ENCODE results near the gene SLC6A8.
"Not testable (repeated sequence)": the region's sequence is repeated elsewhere in the genome, so short reads cannot be mapped to it uniquely, and the experiment has no call there.

The SLC6A8 gene

GRCh38 chrX:153674219-153674851, 13.4 kb upstream of the SLC6A8 start:
- peaks cover 21% of the 10 kb centered on the region for H3K27me3 Mint-ChIP-seq

GRCh38 chrX:153681175-153681574, 6.6 kb upstream of the SLC6A8 start:
- Mint-ChIP-seq H3K36me3 (ENCODE audit: low read depth) (no peaks in the 10 kb centered on the region), H3K27me3 (peaks cover 2% of the 10 kb centered on the region), H3K4me3 (no peak overlapping the region), H3K27ac (no peak overlapping the region), H3K4me1 (no peaks in the 10 kb centered on the region), H3K9me3 (no peaks in the 10 kb centered on the region)
- DNase-seq (no peak), ATAC-seq (no peak)

More at GRCh38 chrX:153674219-153674851, 13.4 kb upstream of the SLC6A8 start:
- no peak overlapping the region for H3K4me3 Mint-ChIP-seq
- DNase-seq (no peak), ATAC-seq (no peak)
- H3K4me1 Mint-ChIP-seq = peaks cover 3% of the 10 kb centered on the region
- H3K36me3 Mint-ChIP-seq (ENCODE audit: low read depth) = no peaks in the 10 kb centered on the region
- no peak overlapping the region for H3K27ac Mint-ChIP-seq
- no peaks in the 10 kb centered on the region for H3K9me3 Mint-ChIP-seq

- H3K27ac Mint-ChIP-seq; H3K9me3 Mint-ChIP-seq; H3K27me3 Mint-ChIP-seq; H3K4me3 Mint-ChIP-seq; ATAC-seq; H3K36me3 Mint-ChIP-seq (ENCODE audit: low read depth); H3K4me1 Mint-ChIP-seq; DNase-seq: not testable (repeated sequence)
Observed at GRCh38 chrX:153683486-153683885, 4.2 kb upstream of the SLC6A8 start.

- DNase-seq (no peak), ATAC-seq (no peak)
- Mint-ChIP-seq H3K27ac (no peak overlapping the region), H3K27me3 (peaks cover 9% of the 10 kb centered on the region), H3K4me3 (no peak overlapping the region), H3K9me3 (no peaks in the 10 kb centered on the region), H3K4me1 (no peaks in the 10 kb centered on the region), H3K36me3 (ENCODE audit: low read depth) (no peaks in the 10 kb centered on the region)
Observed at GRCh38 chrX:153684467-153685155, 3.1 kb upstream of the SLC6A8 start.

- DNase-seq = no peak
- no peak for ATAC-seq
- Mint-ChIP-seq H3K36me3 (ENCODE audit: low read depth) (no peaks in the 10 kb centered on the region), H3K4me3 (no peak overlapping the region), H3K4me1 (no peaks in the 10 kb centered on the region), H3K27me3 (peaks cover 11% of the 10 kb centered on the region), H3K27ac (no peak overlapping the region), H3K9me3 (no peaks in the 10 kb centered on the region)
Observed at GRCh38 chrX:153685156-153685536, 2.6 kb upstream of the SLC6A8 start.

- H3K4me3 Mint-ChIP-seq = no peak overlapping the region
Observed at GRCh38 chrX:153685751-153686696, 1.7 kb upstream of the SLC6A8 start.

GRCh38 chrX:153686711-153687110, 1.0 kb upstream of the SLC6A8 start:
- Mint-ChIP-seq H3K27ac (no peak overlapping the region), H3K4me1 (no peaks in the 10 kb centered on the region), H3K4me3 (no peak overlapping the region), H3K9me3 (no peaks in the 10 kb centered on the region), H3K27me3 (peaks cover 11% of the 10 kb centered on the region), H3K36me3 (ENCODE audit: low read depth) (no peaks in the 10 kb centered on the region)
- no peak for ATAC-seq
- DNase-seq = no peak

More at GRCh38 chrX:153685751-153686696, 1.7 kb upstream of the SLC6A8 start:
- ATAC-seq (no peak), DNase-seq (no peak)
- no peaks in the 10 kb centered on the region for H3K36me3 Mint-ChIP-seq (ENCODE audit: low read depth)
- no peaks in the 10 kb centered on the region for H3K4me1 Mint-ChIP-seq
- no peaks in the 10 kb centered on the region for H3K9me3 Mint-ChIP-seq
- H3K27me3 Mint-ChIP-seq = peaks cover 11% of the 10 kb centered on the region
- no peak overlapping the region for H3K27ac Mint-ChIP-seq

- no peak overlapping the region for H3K27ac Mint-ChIP-seq
- H3K4me3 Mint-ChIP-seq = no peak overlapping the region
- no peak for ATAC-seq
- H3K9me3 Mint-ChIP-seq = no peaks in the 10 kb centered on the region
- H3K36me3 Mint-ChIP-seq (ENCODE audit: low read depth) = no peaks in the 10 kb centered on the region
- H3K27me3 Mint-ChIP-seq = peaks cover 11% of the 10 kb centered on the region
- DNase-seq = no peak
- no peaks in the 10 kb centered on the region for H3K4me1 Mint-ChIP-seq
Observed at GRCh38 chrX:153688071-153688470, 345 bp downstream of the SLC6A8 start.

GRCh38 chrX:153688506-153688905, 780 bp downstream of the SLC6A8 start:
- H3K4me1 Mint-ChIP-seq = no peaks in the 10 kb centered on the region
- ATAC-seq = no peak
- peaks cover 11% of the 10 kb centered on the region for H3K27me3 Mint-ChIP-seq
- H3K36me3 Mint-ChIP-seq (ENCODE audit: low read depth) = no peaks in the 10 kb centered on the region
- H3K4me3 Mint-ChIP-seq = no peak overlapping the region
- no peaks in the 10 kb centered on the region for H3K9me3 Mint-ChIP-seq
- no peak for DNase-seq
- no peak overlapping the region for H3K27ac Mint-ChIP-seq

- H3K36me3 Mint-ChIP-seq (ENCODE audit: low read depth) = no peaks in the 10 kb centered on the region
- H3K9me3 Mint-ChIP-seq = no peaks in the 10 kb centered on the region
- H3K27ac Mint-ChIP-seq = no peak overlapping the region
- H3K4me3 Mint-ChIP-seq = no peak overlapping the region
- no peak for DNase-seq
- H3K4me1 Mint-ChIP-seq = no peaks in the 10 kb centered on the region
- H3K27me3 Mint-ChIP-seq = peaks cover 11% of the 10 kb centered on the region
- no peak for ATAC-seq
Observed at GRCh38 chrX:153688911-153689590, 1.3 kb downstream of the SLC6A8 start.

GRCh38 chrX:153689654-153690465, 2.1 kb downstream of the SLC6A8 start:
- no peak for ATAC-seq
- Mint-ChIP-seq H3K27me3 (peaks cover 11% of the 10 kb centered on the region), H3K27ac (no peak overlapping the region), H3K36me3 (ENCODE audit: low read depth) (no peaks in the 10 kb centered on the region), H3K4me1 (no peaks in the 10 kb centered on the region), H3K4me3 (no peak overlapping the region), H3K9me3 (no peaks in the 10 kb centered on the region)
- DNase-seq = no peak

- Mint-ChIP-seq H3K9me3 (no peaks in the 10 kb centered on the region), H3K36me3 (ENCODE audit: low read depth) (no peaks in the 10 kb centered on the region), H3K4me1 (no peaks in the 10 kb centered on the region), H3K27me3 (peaks cover 11% of the 10 kb centered on the region), H3K27ac (no peak overlapping the region), H3K4me3 (no peak overlapping the region)
- ATAC-seq (no peak), DNase-seq (no peak)
Observed at GRCh38 chrX:153690466-153690865, 2.7 kb downstream of the SLC6A8 start.

- not testable (repeated sequence) for H3K4me3 Mint-ChIP-seq; H3K36me3 Mint-ChIP-seq (ENCODE audit: low read depth); H3K9me3 Mint-ChIP-seq; ATAC-seq; DNase-seq; H3K27ac Mint-ChIP-seq; H3K27me3 Mint-ChIP-seq; H3K4me1 Mint-ChIP-seq
Observed at GRCh38 chrX:153691032-153691827, 3.5 kb downstream of the SLC6A8 start.
